SK-N-SH (cell line): ENCODE results near the gene NXF3. TPM values are rescaled to one million over a fixed set of nuclear protein-coding genes. Genes with fewer than 3 reads are reported as not detected.
"Not testable (repeated sequence)": the region's sequence is repeated elsewhere in the genome, so short reads cannot be mapped to it uniquely, and the experiment has no call there.

Source experiments
- CTCF ChIA-PET: fragments of 300-600, 350-600 bp; formaldehyde crosslinking; extraction: SDS; loops from one replicate; lab custom pipeline; 2021; lab: Yijun Ruan, JAX
- POLR2A ChIA-PET: fragments of 350-600 bp; sonication (Branson Sonifier 250); formaldehyde crosslinking; extraction: SDS; loops from one replicate; lab custom pipeline; 2020; ENCODE audit warnings: antibody characterized with exemption, inconsistent platforms; lab: Yijun Ruan, JAX
- DNase-seq: peaks from one replicate; pipeline ENCODE4 v3.0.0; 2012
- H2AFZ ChIP-seq: fragments of 200-600 bp; sonication (generic); 2 replicates; pipeline ENCODE4 v1.8.1; 2016; ENCODE audit warnings: antibody characterized with exemption, mild to moderate bottlenecking, low read depth
- H3F3A ChIP-seq: fragments of 200-600 bp; sonication (generic); replicated peaks from 2 replicates; pipeline ENCODE3; 2016; ENCODE audit warnings: antibody characterized with exemption, mild to moderate bottlenecking; ENCODE audit not compliant: insufficient read depth
- H3K27ac ChIP-seq, 2 experiments: fragments of 200-500 bp in 1 of 2; fragments of 200-600 bp in 1 of 2; sonication (Bioruptor generic) in 1 of 2; sonication (generic), shearing (Covaris generic) in 1 of 2; 2 replicates each; pipeline versions ENCODE4 v1.5.1 to v1.6.1; 2014 to 2016; ENCODE audit warnings: low read depth in 2 of 2, inconsistent platforms in 1 of 2, low read length in 1 of 2, mild to moderate bottlenecking in 1 of 2, mixed read lengths in 1 of 2
- H3K27me3 ChIP-seq: fragments of 200-600 bp; sonication (generic), shearing (Covaris generic); 2 replicates; pipeline ENCODE4 v1.6.1; 2016; ENCODE audit warnings: mixed run types; ENCODE audit not compliant: insufficient read depth
- H3K36me3 ChIP-seq, 2 experiments: fragments of 200-500 bp in 1 of 2; fragments of 200-600 bp in 1 of 2; sonication (Bioruptor generic) in 1 of 2; sonication (generic) in 1 of 2; replicated peaks in 1 of 2; 2 replicates each; pipeline versions ENCODE3 to v1.5.1; 2014 to 2016; ENCODE audit warnings: low read length in 1 of 2, mild to moderate bottlenecking in 1 of 2; ENCODE audit not compliant: insufficient read depth in 2 of 2, control insufficient read depth in 1 of 2
- H3K4me1 ChIP-seq, 2 experiments: fragments of 200-500 bp in 1 of 2; fragments of 200-600 bp in 1 of 2; sonication (Bioruptor generic) in 1 of 2; sonication (generic), shearing (Covaris generic) in 1 of 2; 2 replicates each; pipeline versions ENCODE4 v1.5.1 to v1.6.1; 2014 to 2016; ENCODE audit warnings: low read depth in 1 of 2, low read length in 1 of 2, mixed run types in 1 of 2; ENCODE audit not compliant: insufficient read depth in 2 of 2, control insufficient read depth in 1 of 2
- H3K4me2 ChIP-seq: fragments of 200-600 bp; sonication (generic), shearing (Covaris generic); 2 replicates; pipeline ENCODE4 v1.6.1; 2017; ENCODE audit warnings: mixed run types
- H3K4me3 ChIP-seq, 2 experiments: fragments of 200-500 bp in 1 of 2; fragments of 200-600 bp in 1 of 2; sonication (Bioruptor generic) in 1 of 2; sonication (generic), shearing (Covaris generic) in 1 of 2; 2 replicates each; pipeline versions ENCODE4 v1.5.1 to v1.8.1; 2014 to 2016; ENCODE audit warnings: low read depth in 2 of 2, inconsistent platforms in 1 of 2, low read length in 1 of 2, mild to moderate bottlenecking in 1 of 2, mixed read lengths in 1 of 2, moderate library complexity in 1 of 2
- H3K79me2 ChIP-seq: fragments of 200-600 bp; sonication (generic); 2 replicates; pipeline ENCODE4 v1.8.1; 2017; ENCODE audit warnings: mild to moderate bottlenecking; ENCODE audit not compliant: insufficient read depth
- H3K9ac ChIP-seq: fragments of 200-600 bp; sonication (generic); 2 replicates; pipeline ENCODE4 v1.6.1; 2017; ENCODE audit warnings: mixed run types
- H3K9me2 ChIP-seq: fragments of 200-600 bp; sonication (generic); 2 replicates; pipeline ENCODE4 v1.6.1; 2017; ENCODE audit warnings: mixed run types
- H3K9me3 ChIP-seq: fragments of 200-600 bp; sonication (generic); 2 replicates; pipeline ENCODE4 v1.6.1; 2017; ENCODE audit warnings: mixed run types, mild to moderate bottlenecking, moderate library complexity
- H4K20me1 ChIP-seq: fragments of 200-600 bp; sonication (generic); 2 replicates; pipeline ENCODE4 v1.6.1; 2017; ENCODE audit warnings: mild to moderate bottlenecking, mixed run types; ENCODE audit not compliant: insufficient read depth
- CTCF ChIP-seq: fragments of 200-600 bp; sonication (generic); IDR thresholded peaks from 2 replicates; pipeline ENCODE4 v1.6.1; 2017; ENCODE audit warnings: antibody characterized with exemption, mild to moderate bottlenecking, moderate library complexity
- ELF1 ChIP-seq: IDR thresholded peaks from 2 replicates; pipeline ENCODE4 v1.4.0; 2012
- FOXJ3 ChIP-seq: sonication (generic); formaldehyde crosslinking; IDR thresholded peaks from 2 replicates; pipeline ENCODE4 v1.5.1; 2020; ENCODE audit warnings: mild to moderate bottlenecking, missing genetic modification reagents
- GATA2 ChIP-seq: sonication (generic); formaldehyde crosslinking; IDR thresholded peaks from 2 replicates; pipeline ENCODE4 v1.5.0; 2020; ENCODE audit warnings: mild to moderate bottlenecking, missing genetic modification reagents
- NFIC ChIP-seq: IDR thresholded peaks from 2 replicates; pipeline ENCODE4 v1.4.0; 2012; ENCODE audit warnings: borderline replicate concordance
- RAD21 ChIP-seq: IDR thresholded peaks from 2 replicates; pipeline ENCODE4 v1.6.1; 2012; ENCODE audit warnings: mild to moderate bottlenecking, low read length
- REST ChIP-seq: IDR thresholded peaks from 2 replicates; pipeline ENCODE4 v1.6.1; 2012; ENCODE audit warnings: mild to moderate bottlenecking, low read depth, low read length, moderate library complexity
- SIN3A ChIP-seq: IDR thresholded peaks from 2 replicates; pipeline ENCODE4 v1.6.1; 2012; ENCODE audit warnings: low read depth, mild to moderate bottlenecking, low read length, moderate library complexity, borderline replicate concordance
- TCF12 ChIP-seq: IDR thresholded peaks from 2 replicates; pipeline ENCODE4 v1.4.0; 2012
- USF1 ChIP-seq: IDR thresholded peaks from 2 replicates; pipeline ENCODE4 v1.4.0; 2012; ENCODE audit warnings: low read depth, borderline replicate concordance
- YY1 ChIP-seq: IDR thresholded peaks from 2 replicates; pipeline ENCODE4 v1.4.0; 2012; ENCODE audit warnings: low read depth, mild to moderate bottlenecking
- WGBS: methylation state at CpG from one replicate; pipeline ENCODE4 v1.1.6; 2017; ENCODE audit warnings: low lambda C conversion rate; 5-methylcytosine and 5-hydroxymethylcytosine counted together
- polyA plus RNA-seq, 3 experiments: library from polyadenylated mRNA; depleted of rRNA; stranded (reverse); fragments of >200 nt; gene quantifications; 2 replicates each; pipeline ENCODE4 v1.2.3, GENCODE V29; 2012

NXF3 gene
- polyA plus RNA-seq (2012; rRNA removed), result 0.16 and 0.20 TPM in 2 replicates
- 0.05 and 0.09 TPM in 2 replicates for polyA plus RNA-seq (2012; cell fraction: cytosol; rRNA removed)
- 0.81 and 1.1 TPM in 2 replicates for polyA plus RNA-seq (2012; cell fraction: nucleus; rRNA removed)

- H3K4me2 ChIP-seq, result no peak within 1 kb of the TSS
- no peaks in the 10 kb centered on the region for H3K9me2 ChIP-seq
- no peak within 1 kb of the TSS for H3K27ac ChIP-seq
- TF ChIP-seq YY1, result no peak
- TF ChIP-seq NFIC, result no peak
- no peak for TF ChIP-seq ELF1
- TF ChIP-seq SIN3A, result no peak
- no peak for TF ChIP-seq USF1
- no peak for TF ChIP-seq FOXJ3 (CRISPR knock-in tag)
- TF ChIP-seq RAD21, result no peak
- TF ChIP-seq CTCF, result no peak
- CTCF ChIA-PET, result no interaction called here
- H3K4me1 ChIP-seq, result no peaks in the 10 kb centered on the region
- H2AFZ ChIP-seq, result no peak within 1 kb of the TSS
- H3K36me3 ChIP-seq, result no peaks in the 10 kb centered on the region
- no peak for DNase-seq
- H4K20me1 ChIP-seq, result no peaks in the 10 kb centered on the region
- no peaks in the 10 kb centered on the region for H3F3A ChIP-seq
- no peaks in the 10 kb centered on the region for H3K27me3 ChIP-seq
- no peaks in the 10 kb centered on the region for H3K79me2 ChIP-seq
- H3K4me3 ChIP-seq, result no peak within 1 kb of the TSS
- POLR2A ChIA-PET, result no interaction called here
- no peak within 1 kb of the TSS for H3K9ac ChIP-seq
- WGBS, result 43% methylated on average over 4 of the region's 5 CpGs
- no peaks in the 10 kb centered on the region for H3K9me3 ChIP-seq
These were observed at the start of gene NXF3 for GRCh38 chrX:103092942-103093341. Gene NXF3, minus strand, starts transcription at chrX:103093143. Its CDS starts 120 bp downstream, at chrX:103093023.

- H3K79me2 ChIP-seq, result not testable (repeated sequence)
- WGBS, result 29% methylated on average over 1 of the region's 2 CpGs
These were observed 43.6 kb upstream of the NXF3 start for GRCh38 chrX:103136528-103136927.

GRCh38 chrX:103124284-103124683 lies 31.3 kb upstream of the NXF3 start:
- Histone ChIP-seq H3F3A (no peaks in the 10 kb centered on the region), H3K79me2 (no peaks in the 10 kb centered on the region), H3K9me3 (no peaks in the 10 kb centered on the region), H3K9me2 (no peaks in the 10 kb centered on the region), H3K4me3 (no peak overlapping the region), H3K27ac (no peak overlapping the region), H4K20me1 (no peaks in the 10 kb centered on the region), H3K4me2 (no peak overlapping the region), H3K27me3 (peaks cover 6% of the 10 kb centered on the region; the same call in 1 of the 2 replicates), H3K9ac (no peak overlapping the region), H3K36me3 (no peaks in the 10 kb centered on the region), H2AFZ (no peak overlapping the region), H3K4me1 (no peaks in the 10 kb centered on the region)
- ChIA-PET POLR2A (no interaction called here), CTCF (no interaction called here)
- TF ChIP-seq TCF12, result no peak
- TF ChIP-seq GATA2, result no peak
- no peak for TF ChIP-seq REST
- DNase-seq, result no peak

More at GRCh38 chrX:103136528-103136927, 43.6 kb upstream of the NXF3 start:
- H2AFZ ChIP-seq, CTCF ChIA-PET, H3K4me2 ChIP-seq, H3K9me2 ChIP-seq, H3K4me3 ChIP-seq, H3K9me3 ChIP-seq, POLR2A ChIA-PET, H3K27ac ChIP-seq, H3K36me3 ChIP-seq, DNase-seq, H3K27me3 ChIP-seq, H3K9ac ChIP-seq, H3K4me1 ChIP-seq, H3F3A ChIP-seq, H4K20me1 ChIP-seq: not testable (repeated sequence)
